ENCODE measurements around the gene MUC20.

GRCh38 chr3:195758721-195759353 lies 38.1 kb downstream of the MUC20 start:
- TF ChIP-seq CTCF (IDR thresholded peaks at IDR 0.05): no peak
- no peak for TF ChIP-seq POLR2A (IDR thresholded peaks at IDR 0.05)

Data from testis (tissue), 2 donors.